Progenitor cell of endocrine pancreas (in vitro differentiated cells): ENCODE data around the gene MYRIP. TPM values are rescaled to one million over a fixed set of nuclear protein-coding genes. Genes with fewer than 3 reads are reported as not detected.

Experiments
- DNase-seq: peaks from one replicate; pipeline ENCODE4 v3.0.0; 2021; ENCODE audit warnings: low spot score; ENCODE audit not compliant: unreplicated experiment
- H3K27ac Mint-ChIP-seq: 2 replicates; pipeline ENCODE4 v1.8.0; 2021; ENCODE audit warnings: mild to moderate bottlenecking, moderate library complexity, mixed read lengths
- H3K27me3 Mint-ChIP-seq: 2 replicates; pipeline ENCODE4 v1.8.0; 2021; ENCODE audit warnings: mixed read lengths
- H3K36me3 Mint-ChIP-seq: 2 replicates; pipeline ENCODE4 v1.8.0; 2022; ENCODE audit warnings: mixed read lengths; ENCODE audit not compliant: insufficient read depth
- H3K4me1 Mint-ChIP-seq: 2 replicates; pipeline ENCODE4 v1.8.0; 2021; ENCODE audit warnings: low read depth, mixed read lengths
- H3K4me3 Mint-ChIP-seq: 2 replicates; pipeline ENCODE4 v1.8.0; 2021; ENCODE audit warnings: low read depth, mild to moderate bottlenecking, moderate library complexity, mixed read lengths
- H3K9me3 Mint-ChIP-seq: 2 replicates; pipeline ENCODE4 v1.8.0; 2021; ENCODE audit warnings: low read depth, mixed read lengths
- CTCF ChIP-seq: fragments of 200-600 bp; sonication (generic); IDR thresholded peaks from one replicate; pipeline ENCODE4 v1.5.0; 2021; ENCODE audit warnings: antibody characterized with exemption, mild to moderate bottlenecking; ENCODE audit not compliant: unreplicated experiment
- total RNA-seq: library from RNA; stranded (reverse); gene quantifications from 2 replicates; pipeline ENCODE4 v1.2.1, GENCODE V29; 2021

MYRIP gene
- total RNA-seq, 1 donor from 2014 or later: 0.57 TPM

GRCh38 chr3:40137591-40138295 lies 328.3 kb downstream of the MYRIP start:
- no peak overlapping the region for H3K27ac Mint-ChIP-seq
- no peak for DNase-seq
- TF ChIP-seq CTCF: no peak
- H3K4me1 Mint-ChIP-seq: no peaks in the 10 kb centered on the region
- H3K4me3 Mint-ChIP-seq: no peak overlapping the region
- no peaks in the 10 kb centered on the region for H3K27me3 Mint-ChIP-seq
- H3K36me3 Mint-ChIP-seq: peaks cover 4% of the 10 kb centered on the region
- peaks cover 37% of the 10 kb centered on the region for H3K9me3 Mint-ChIP-seq

GRCh38 chr3:40143283-40144090 lies 334.1 kb downstream of the MYRIP start:
- no peak overlapping the region for H3K27ac Mint-ChIP-seq
- no peak for DNase-seq
- H3K9me3 Mint-ChIP-seq: peaks cover 11% of the 10 kb centered on the region
- H3K4me1 Mint-ChIP-seq: no peaks in the 10 kb centered on the region
- no peak for TF ChIP-seq CTCF
- H3K4me3 Mint-ChIP-seq: no peak overlapping the region
- H3K27me3 Mint-ChIP-seq: peaks cover 2% of the 10 kb centered on the region
- H3K36me3 Mint-ChIP-seq: no peaks in the 10 kb centered on the region

GRCh38 chr3:40148827-40149226 lies 339.4 kb downstream of the MYRIP start:
- no peak overlapping the region for H3K27ac Mint-ChIP-seq
- H3K9me3 Mint-ChIP-seq: no peaks in the 10 kb centered on the region
- no peak overlapping the region for H3K4me3 Mint-ChIP-seq
- no peaks in the 10 kb centered on the region for H3K36me3 Mint-ChIP-seq
- H3K27me3 Mint-ChIP-seq: peaks cover 2% of the 10 kb centered on the region
- TF ChIP-seq CTCF: no peak
- DNase-seq: no peak
- H3K4me1 Mint-ChIP-seq: no peaks in the 10 kb centered on the region

GRCh38 chr3:40152482-40153133 lies 343.2 kb downstream of the MYRIP start:
- DNase-seq: no peak
- H3K4me1 Mint-ChIP-seq: no peaks in the 10 kb centered on the region
- H3K27me3 Mint-ChIP-seq: peaks cover 2% of the 10 kb centered on the region
- H3K36me3 Mint-ChIP-seq: no peaks in the 10 kb centered on the region
- no peak for TF ChIP-seq CTCF
- no peak overlapping the region for H3K27ac Mint-ChIP-seq
- H3K4me3 Mint-ChIP-seq: no peak overlapping the region
- no peaks in the 10 kb centered on the region for H3K9me3 Mint-ChIP-seq

GRCh38 chr3:40160933-40161332 lies 351.5 kb downstream of the MYRIP start:
- DNase-seq: no peak
- Mint-ChIP-seq H3K27me3 (no peaks in the 10 kb centered on the region), H3K27ac (no peak overlapping the region), H3K9me3 (peaks cover 12% of the 10 kb centered on the region), H3K36me3 (peaks cover 1% of the 10 kb centered on the region), H3K4me3 (no peak overlapping the region), H3K4me1 (no peaks in the 10 kb centered on the region)
- no peak for TF ChIP-seq CTCF
